GM18502 (cell line): ENCODE measurements around the gene SBNO2.
"Not testable (repeated sequence)": the region's sequence is repeated elsewhere in the genome, so short reads cannot be mapped to it uniquely, and the experiment has no call there.

Experiments
- ATAC-seq: cut with Tn5 transposase; IDR thresholded peaks from one replicate; pipeline ENCODE4 v1.9.1; 2021; ENCODE audit warnings: mild to moderate bottlenecking; ENCODE audit not compliant: unreplicated experiment, poor library complexity

The SBNO2 gene

GRCh38 chr19:1206864-1207450 is 32.9 kb upstream of the SBNO2 start:
- ATAC-seq: no peak

DNA sequence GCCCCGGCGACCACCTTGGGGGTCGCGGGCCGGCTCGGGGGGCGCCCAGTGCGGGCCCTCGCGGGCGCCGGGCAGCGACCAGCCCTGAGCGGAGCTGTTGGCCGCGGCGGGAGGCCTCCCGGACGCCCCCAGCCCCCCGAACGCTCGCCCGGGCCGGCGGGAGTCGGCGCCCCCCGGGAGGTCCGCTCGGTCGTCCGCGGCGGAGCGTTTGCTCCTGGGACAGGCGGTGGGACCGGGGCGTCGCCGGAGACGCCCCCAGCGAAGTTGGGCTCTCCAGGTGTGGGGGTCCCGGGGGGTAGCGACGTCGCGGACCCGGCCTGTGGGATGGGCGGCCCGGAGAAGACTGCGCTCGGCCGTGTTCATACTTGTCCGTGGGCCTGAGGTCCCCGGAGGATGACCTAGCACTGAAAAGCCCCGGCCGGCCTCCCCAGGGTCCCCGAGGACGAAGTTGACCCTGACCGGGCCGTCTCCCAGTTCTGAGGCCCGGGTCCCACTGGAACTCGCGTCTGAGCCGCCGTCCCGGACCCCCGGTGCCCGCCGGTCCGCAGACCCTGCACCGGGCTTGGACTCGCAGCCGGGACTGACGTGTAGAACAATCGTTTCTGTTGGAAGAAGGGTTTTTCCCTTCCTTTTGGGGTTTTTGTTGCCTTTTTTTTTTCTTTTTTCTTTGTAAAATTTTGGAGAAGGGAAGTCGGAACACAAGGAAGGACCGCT is 32.2 kb upstream of the SBNO2 start:
- no peak for ATAC-seq

DNA sequence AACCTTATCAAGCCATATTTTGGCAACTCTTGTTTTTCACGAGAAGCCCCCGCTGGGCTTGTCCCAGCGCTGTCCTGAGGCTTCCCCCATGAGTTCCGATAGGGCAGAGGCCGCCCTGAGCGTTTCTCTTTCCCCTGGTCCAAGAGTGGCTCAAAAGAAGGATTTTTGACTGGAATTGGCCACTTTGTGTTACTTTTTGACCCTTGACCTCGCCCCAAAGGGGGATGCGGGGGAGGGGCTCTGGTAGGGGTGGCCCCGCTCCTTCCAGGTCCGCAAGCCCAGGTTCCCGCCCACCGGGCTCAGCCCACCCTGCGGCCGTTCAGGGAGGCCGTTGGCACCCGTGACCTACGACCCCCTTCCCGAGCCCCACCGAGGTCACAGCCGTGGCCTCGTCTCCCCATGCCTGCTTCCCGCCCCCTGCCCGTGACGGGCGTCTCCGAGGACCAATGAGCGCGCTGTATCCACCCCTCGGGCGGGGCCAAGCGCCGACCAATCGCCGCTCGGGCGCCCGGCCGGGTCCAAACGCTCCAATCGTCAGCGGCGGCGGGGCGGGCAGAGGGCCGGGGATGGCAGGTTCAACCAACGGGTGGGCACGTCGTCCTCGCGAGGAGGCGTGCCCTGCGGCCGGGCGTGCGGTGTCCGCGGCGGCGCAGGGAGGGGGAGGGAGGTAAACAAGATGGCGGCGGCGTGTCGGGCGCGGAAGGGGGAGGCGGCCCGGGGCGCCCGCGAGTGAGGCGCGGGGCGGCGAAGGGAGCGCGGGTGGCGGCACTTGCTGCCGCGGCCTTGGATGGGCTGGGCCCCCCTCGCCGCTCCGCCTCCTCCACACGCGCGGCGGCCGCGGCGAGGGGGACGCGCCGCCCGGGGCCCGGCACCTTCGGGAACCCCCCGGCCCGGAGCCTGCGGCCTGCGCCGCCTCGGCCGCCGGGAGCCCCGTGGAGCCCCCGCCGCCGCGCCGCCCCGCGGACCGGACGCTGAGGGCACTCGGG is 31.3 kb upstream of the SBNO2 start, which contains the start of gene STK11:
Gene STK11 (plus strand): TSS at position 665 of the 986 bp plus-strand sequence. CDS start 1,136 bp downstream, outside the sequence.
- ATAC-seq: peak; percentile 86

GRCh38 chr19:1200614-1201013 is 26.5 kb upstream of the SBNO2 start:
- ATAC-seq: not testable (repeated sequence)

DNA sequence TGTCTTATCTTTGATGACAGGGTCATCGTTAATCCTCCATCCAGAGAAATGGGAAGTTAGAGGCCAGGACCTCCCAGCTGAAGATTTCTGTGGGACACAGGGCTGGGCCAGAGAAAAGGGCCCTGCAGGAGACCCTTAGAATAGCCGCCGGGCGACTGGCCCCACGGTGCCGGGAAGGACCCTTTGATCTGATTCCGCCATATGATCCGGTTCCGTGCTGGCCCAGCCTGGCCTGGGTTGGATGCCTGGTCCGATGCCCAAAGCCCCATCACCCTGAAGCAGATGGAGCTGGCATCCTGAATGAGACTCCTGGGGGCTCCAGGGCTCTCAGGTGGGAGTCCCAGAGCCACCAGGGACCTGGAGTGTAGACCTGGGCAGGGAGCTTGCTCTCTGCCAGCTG is 25.5 kb upstream of the SBNO2 start:
- no peak for ATAC-seq

DNA sequence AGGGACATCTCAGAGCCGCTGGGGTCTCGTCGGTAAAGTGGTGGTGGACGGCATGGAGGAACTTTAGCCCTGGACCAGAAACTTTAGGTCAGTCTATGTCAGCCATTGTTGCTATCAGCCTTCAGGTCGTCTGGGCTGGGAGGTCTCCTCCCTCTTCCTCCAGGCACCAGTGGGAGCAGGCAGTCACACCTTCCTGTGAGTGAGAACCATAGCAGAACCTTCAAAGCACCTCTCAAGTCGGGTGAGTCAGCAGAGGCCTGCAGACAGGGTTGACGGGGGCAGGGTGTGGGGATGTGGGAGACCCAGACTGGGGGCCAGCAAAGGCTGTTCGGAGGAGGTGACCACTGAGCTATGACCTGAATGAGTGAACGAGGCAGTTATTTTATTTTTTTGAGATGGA is 15.4 kb upstream of the SBNO2 start:
- ATAC-seq: no peak

DNA sequence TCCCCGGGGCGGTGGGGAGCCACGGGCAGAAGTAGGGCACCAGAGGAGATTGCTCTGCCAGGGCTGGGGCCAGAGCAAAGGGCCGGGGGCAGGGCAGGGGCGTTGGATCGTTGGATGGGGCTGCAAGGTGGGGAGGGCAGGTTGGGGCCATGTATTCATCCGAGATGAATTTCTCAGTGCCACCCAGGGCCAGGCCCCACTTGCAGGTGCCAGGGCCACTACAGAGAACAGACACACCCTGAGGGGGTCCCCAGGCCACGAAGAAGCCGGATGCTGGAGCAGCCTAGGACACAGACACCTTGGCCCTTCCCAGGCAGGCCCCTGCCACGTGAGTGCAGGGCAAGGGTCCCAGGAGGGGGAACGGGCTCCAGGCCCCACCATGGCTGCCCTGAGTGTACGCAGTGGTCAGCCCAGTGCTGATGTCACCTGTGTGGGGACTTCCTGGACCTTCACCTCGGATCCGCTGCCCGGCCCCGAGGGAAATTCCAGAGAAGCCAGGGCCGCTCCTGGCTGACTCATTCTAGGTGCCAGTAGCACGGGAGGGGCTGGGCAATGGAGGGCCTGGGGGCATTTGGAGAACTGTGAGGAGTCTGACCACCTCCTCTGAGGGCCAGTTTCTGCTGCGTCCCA is 9.6 kb upstream of the SBNO2 start:
- peak; percentile 42 for ATAC-seq

DNA sequence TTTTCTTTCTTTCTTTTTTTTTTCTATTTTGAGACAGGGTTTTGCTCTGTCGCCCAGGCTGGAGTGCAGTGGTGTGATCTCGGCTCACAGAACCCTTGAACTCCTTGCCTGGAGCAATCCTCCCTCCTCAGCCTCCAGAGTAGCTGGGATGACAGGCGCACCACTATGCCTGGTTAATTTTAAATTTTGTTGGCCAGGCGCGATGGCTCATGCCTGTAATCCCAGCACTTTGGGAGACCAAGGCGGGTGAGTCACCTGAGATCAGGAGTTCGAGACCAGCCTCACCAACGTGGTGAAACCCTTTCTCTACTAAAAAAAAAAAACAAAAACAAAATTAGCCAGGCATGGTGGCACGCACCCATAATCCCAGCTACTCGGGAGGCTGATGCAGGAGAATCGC is 8.7 kb upstream of the SBNO2 start:
- ATAC-seq: no peak

DNA sequence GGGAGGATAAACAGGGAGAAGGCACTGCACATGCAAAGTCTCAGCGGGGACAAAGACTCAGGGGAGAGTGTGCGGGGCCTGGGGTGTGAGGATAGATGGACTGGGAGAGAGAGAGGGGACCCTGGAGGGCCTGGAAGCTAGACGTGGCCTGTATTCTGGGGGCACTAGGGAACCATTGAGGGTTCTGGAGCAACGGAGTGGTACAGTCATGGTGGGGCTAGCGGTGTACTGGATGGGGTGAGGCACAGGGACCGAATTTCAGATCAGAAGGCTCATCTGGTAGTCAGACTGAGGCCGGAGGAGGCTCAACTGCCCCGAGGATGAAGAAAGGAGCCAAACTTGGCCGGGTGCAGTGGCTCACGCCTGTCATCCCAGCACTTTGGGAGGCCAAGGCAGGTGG is 8.0 kb upstream of the SBNO2 start:
- no peak for ATAC-seq

DNA sequence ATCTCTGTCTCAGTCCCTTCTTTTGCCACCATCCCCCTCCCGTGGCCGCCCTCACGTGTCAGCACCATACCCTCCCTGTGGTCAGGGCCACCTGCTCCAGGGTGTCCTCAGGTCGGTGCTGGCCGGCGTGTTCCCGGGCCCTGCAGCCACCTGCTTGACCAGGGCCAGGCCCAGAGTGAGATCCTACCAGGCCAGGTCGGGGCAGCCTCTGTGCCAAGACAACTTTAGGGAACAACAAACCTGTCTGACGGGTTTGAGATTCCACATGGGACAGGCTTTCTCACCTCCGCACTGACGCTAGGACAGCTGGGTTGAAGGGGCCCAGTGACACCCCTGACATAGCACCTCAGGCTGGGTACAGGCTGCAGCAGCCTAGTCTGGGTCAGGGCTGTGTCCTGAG is 7.5 kb upstream of the SBNO2 start:
- ATAC-seq: no peak

DNA sequence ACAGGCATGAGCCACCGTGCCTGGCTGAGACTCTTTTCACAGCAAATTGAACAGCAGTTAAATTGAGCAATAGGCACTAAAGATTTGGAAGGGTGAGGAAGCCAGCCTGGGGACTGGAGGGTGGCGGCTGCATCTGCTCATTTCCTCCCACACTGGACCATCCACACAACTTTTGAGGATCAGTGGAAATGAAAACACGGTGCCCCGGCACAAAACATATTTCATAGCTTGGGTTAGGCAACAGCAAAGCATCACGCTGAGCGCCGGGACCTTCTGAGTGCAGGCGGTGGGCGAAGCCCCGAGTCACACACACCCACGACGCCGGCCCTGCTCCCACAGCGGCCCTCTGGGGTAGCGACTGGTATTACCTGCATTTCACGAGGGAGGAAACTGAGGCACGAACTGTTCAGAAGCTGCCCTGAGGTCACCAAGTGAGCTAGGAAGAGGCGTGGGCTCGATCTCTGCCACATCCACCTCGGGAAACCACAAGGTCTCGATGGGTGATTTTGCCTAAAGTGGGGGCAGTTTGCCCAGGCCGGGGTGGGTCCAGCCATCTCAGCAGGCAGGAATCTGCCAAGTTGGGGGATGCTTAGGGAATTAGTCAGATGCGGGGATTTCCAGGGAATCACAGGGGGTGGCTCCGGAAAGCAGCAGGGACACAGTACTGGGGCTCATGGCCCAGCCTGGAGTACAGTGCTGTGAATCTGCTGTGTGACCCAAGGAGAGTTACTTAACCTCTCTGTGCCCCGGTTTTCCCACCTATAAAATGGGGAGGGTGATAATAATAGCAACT is 3.5 kb upstream of the SBNO2 start:
- no peak for ATAC-seq

DNA sequence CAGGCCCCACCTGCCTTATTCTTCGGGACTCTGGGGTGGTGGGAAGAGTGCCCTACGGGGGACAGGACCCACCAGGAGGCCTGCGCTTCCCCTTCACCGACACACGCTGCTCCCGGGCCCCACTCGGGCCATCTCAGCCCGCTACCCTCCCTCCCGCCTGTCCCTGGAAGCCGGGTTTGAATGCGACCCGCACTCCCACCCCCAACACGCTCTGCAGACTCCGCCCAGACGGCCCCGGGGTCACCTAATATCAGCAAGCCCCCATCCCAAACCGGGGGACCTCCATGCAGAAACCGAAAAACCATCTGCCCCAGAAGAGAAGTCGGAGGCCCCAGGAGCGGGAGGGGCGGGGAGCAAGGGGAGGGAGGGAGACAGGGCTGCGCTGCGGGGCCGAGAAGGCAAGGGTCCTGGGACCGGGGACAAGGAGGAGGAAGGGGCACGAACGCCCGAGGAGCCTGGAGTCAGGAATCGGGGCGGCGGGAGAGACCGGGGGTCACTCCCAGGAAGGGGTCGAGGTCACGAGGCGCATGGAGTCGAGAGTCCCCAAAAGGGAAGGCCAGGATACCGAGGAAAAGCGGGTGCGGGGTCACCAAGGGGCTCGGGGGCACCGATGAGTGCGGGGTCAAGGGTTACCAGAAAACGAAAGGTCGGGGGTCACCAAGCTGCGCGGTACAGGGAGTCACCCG is 766 bp downstream of the SBNO2 start:
- ATAC-seq: no peak

GRCh38 chr19:1172353-1173158 is 1.5 kb downstream of the SBNO2 start:
- ATAC-seq: no peak

DNA sequence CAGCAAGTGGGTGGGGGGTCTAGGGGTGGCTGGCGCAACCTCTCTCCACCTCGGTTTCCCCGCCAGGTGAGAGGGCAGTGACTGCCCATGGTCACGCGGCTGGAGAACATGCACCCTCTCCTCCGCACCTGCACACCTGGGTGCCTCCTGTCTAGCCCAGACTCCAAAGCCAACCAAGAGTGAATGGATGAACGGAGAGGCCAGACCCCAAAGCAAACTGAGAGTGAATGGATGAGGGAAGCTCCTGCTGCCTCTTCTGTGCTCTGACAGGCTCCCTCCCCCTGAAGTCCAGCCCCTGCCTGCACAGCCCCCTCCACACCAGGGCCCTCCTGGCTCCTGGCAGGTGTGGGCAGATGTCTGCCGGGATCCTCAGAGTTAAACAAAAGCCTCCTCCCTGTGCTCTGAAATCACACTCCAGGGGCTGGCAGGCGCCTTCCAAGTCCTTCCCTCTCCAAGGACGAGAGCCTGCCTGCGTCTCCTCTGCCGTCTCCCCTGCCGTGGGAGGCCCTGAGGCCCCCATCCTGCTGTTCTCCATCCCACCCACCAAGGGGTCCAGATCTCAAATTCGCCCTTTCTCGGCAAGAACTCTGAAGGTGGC is 2.2 kb downstream of the SBNO2 start:
- ATAC-seq: no peak

GRCh38 chr19:1170938-1171754 is 2.9 kb downstream of the SBNO2 start:
- no peak for ATAC-seq

DNA sequence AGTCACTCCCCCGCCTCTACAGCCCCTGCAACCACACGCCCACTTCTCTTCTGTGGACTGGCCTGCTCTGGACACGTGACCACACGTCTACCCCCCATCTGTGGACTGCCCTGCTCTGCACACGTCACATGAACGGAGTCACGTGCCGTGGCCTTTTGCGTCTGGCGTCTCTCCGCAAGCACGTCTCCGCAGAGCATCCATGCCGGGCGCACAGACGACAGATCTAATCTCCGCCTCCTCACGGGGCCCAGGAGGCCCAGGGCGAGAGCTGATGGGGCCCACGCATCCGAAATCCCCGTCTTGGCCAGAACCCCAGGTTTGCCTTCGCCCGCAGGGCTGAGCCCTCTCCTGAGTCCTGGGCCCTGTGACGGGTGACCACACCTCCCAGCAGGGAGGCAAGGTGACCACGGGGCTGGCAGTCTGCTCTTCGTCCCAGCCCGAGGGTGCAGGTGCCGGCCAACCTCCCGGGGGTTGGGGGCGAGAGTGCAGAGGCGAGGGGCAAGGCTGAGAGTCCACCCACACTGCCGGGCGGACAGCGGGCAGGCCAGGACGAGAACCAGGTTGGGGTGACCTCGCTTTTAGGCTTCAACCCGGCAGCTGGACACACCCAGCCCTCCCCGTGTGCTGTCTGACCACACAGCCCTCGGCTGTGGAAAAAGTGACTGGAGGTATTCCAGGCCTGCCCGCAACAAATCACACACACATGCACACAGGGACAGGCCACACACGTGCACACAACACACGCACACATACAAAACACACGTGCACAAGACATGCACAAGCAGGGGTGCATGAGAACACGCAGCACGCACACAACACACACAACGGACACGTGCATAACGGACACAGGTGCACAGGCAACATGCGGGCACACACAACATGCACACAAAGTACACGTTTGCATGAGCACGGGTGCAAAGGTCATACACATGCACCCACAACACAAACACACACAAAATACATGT is 3.9 kb downstream of the SBNO2 start:
- ATAC-seq: no peak
